ENCODE results near the gene OXA1L.
"Not testable (repeated sequence)": the region's sequence is repeated elsewhere in the genome, so short reads cannot be mapped to it uniquely, and the experiment has no call there.

OXA1L gene

DNA sequence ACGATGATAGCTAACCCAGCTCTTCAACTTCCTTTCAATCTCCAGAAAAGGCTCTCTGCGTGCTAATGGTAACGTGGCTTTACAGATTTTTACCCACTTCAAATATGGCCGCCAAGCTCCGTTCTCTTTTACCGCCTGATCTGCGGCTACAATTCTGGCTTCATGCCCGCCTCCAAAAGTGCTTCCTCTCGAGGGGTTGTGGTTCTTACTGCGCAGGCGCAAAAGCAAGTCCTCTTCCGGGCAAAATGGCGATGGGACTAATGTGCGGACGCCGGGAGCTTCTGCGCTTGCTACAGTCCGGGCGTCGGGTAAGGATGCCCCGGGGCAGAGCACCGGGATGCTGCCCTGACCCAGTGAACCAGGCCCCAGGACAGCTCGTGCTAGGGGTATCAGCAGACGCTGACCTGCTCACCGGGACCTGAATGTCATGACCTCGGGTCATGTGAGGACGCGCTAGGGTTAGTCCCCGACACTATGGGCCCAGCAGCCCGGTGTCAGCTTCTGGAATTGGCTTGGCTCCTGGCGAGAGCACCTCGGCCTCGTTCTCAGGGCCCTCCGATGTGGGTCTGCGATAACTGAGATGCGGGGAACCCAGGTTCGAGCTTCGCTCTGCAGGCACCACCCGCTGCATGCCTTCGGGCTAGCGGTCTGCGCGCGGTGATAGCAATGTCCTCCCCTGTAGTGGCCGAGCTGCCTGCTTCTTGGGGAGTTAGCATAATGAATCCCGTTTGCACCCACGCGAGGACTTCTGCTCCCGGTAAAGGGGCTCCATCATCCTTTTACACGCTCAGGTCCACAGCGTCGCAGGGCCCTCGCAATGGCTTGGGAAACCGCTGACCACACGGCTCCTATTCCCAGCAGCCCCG, at the start of gene OXA1L:
OXA1L (plus strand) TSS at position 232 of the 866 bp plus-strand sequence; CDS start at position 246, 14 bp downstream.
- peak; percentile 95 to 99 (median 99) for DNase-seq

DNA sequence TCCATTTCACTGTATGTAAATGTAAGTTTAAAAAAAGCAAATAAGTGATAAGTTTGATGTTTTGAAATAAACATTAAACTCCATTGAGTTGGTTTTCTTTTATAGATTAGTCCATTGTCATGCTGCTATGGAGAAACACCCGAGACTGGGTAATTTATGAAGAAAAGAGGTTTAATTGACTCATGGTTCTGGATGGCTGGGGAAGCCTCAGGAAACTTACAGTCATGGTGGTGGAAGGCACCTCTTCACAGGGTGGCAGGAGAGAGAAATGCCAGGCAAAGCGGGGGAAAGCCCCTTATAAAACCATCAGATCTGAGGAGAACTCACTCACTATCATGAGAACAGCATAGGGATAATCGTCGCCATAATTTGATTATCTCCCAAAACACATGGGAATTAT, 48.4 kb upstream of the OXA1L start:
- DNase-seq: no peak

DNA sequence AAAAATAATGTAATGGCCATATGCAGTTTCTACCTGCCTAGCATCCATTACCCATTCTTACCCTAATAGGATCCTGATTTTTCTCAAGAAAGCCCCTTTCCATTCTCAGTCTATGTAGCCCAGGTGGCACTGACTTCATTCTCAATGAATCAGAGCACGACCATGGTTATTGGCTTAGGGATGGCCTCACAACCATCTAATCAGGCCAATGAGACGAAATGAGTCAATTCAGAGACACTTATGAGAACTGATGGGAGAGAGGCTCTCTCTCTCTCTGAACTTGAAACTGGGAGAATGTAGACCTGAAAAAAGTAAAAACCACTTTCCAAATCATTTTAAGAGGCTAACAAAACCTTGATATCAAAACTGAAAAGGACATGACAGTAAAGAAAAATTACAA, 45.3 kb upstream of the OXA1L start:
- no peak for DNase-seq

DNA sequence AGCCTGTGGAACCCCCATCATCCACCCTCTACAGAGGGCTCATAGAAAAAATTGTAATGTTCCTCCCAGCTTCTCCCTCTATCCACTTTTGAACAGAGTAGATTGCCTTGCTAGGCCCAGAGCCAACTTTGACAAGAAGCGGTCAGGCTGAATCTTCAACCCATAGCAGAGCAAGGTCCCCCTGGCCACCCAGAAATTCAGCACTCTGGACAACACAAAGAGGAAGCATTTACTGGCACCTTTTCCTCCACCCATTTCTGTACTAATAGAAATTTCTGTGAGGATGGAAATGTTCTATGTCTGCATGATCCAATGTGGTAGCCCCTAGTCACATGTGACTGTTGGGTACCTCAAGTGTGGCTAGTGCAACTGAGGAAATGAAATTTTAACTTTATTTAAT, 42.7 kb upstream of the OXA1L start:
- no peak for DNase-seq

DNA sequence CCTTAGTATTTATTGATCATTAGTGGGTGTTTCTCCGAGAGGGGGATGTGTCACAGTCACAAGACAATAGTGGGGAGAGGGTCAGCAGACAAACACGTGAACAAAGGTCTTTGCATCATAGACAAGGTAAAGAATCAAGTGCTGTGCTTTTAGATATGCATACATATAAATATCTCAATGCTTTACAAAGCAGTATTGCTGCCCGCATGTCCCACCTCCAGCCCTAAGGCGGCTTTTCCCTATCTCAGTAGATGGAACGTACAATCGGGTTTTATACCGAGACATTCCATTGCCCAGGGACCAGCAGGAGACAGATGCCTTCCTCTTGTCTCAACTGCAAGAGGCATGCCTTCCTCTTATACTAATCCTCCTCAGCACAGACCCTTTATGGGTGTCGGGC, 41.6 kb upstream of the OXA1L start:
- DNase-seq: not testable (repeated sequence)

DNA sequence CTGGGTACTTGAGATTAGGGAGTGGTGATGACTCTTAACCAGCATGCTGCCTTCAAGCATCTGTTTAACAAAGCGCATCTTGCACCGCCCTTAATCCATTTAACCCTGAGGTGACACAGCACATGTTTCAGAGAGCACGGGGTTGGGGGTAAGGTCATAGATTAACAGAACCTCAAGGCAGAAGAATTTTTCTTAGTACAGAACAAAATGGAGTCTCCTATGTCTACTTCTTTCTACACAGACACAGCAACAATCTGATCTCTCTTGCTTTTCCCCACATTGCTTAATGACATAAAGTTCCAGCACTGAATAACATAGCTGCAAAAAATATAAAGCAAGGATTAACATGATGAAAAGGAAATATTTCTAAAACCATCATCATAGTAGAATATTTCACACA, 41.1 kb upstream of the OXA1L start:
- not testable (repeated sequence) for DNase-seq

DNA sequence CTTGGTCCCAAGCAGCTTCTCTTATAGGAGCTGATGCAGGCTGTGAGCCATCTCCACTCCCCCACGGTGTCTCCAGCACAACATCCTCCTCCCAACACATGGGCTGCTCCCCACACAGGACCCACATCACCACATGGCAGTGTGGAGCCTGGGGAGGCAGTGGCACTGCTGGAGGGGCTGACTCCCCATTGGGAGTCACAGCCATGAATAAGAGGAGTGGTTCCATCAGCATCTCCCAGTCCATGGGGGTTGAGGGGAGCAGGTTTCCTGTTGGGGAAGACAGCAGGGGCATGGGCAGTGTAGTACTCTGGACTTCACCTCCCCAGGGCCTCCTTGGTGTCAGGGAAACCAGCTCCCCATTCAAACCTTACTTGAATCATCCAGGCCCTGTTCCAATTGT, 40.5 kb upstream of the OXA1L start:
- DNase-seq: no peak

DNA sequence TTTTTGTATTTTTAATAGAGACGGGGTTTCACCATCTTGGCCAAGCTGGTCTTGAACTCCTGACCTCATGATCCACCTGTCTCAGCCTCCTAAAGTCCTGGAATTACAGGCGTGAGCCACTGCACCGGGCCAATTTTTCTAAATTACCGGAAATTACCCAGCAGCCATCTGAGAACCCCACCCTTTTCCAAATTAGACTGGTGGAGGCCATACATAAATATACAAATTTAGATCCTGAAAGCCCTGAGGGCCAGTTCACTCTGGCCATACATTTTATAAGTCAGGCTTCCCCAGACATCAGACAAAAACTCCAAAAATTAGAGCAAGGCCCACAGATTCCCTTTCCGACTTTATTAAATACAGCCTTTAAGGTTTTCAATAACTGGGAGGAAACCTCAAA, 34.4 kb upstream of the OXA1L start:
- DNase-seq: not testable (repeated sequence)

DNA sequence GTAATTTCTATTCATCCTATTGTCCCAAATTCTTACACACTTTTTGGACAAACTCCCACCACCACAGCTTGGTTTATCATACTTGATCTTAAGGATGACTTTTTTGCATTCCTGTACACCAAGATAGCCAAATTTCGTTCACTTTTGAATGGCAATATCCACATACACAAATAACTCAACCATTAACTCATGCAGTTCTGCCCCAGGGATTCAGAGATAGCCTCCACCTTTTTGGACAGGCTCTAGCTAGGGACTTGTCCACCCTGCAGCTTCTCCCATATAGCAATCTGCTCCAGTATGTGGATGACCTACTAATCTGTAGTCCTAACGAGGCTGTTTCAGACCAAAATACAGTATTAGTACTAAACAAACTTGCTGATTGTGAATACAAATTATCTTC, 32.7 kb upstream of the OXA1L start:
- no peak for DNase-seq

DNA sequence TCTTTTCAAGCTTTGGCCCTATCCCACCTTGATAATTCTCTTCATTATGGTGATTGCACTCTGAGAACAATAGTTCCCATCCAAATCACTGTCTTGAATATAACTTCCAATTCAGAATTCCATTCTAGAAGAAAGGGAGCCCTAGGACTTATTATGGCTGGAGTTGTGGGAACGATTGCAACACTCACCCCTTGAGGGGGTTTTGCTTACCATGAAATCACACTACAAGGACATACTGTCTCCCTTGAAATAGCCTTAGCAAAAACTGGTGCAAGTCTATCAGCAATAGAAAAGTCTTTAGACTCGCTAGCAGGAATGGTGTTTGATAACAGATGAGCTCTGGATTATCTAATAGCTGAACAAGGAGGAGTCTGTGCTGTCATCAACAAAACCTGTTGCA, 31.4 kb upstream of the OXA1L start:
- no peak for DNase-seq

DNA sequence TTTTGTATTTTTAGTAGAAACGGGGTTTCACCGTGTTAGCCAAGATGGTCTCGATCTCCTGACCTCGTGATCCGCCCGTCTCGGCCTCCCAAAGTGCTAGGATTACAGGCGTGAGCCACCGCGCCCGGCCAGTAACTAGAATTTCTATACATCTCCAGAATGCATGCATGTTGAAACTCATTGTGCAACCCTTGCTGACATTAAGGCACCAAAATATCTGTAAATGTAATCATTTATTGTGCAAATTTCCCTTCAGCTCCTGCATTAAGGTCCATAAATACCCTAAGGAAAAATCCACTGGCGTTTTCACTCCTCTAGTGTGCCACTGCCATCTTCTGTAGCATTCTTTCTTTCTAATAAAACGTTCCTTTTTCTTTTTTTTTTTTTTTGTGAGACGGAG, 30.1 kb upstream of the OXA1L start:
- DNase-seq: not testable (repeated sequence)

DNA sequence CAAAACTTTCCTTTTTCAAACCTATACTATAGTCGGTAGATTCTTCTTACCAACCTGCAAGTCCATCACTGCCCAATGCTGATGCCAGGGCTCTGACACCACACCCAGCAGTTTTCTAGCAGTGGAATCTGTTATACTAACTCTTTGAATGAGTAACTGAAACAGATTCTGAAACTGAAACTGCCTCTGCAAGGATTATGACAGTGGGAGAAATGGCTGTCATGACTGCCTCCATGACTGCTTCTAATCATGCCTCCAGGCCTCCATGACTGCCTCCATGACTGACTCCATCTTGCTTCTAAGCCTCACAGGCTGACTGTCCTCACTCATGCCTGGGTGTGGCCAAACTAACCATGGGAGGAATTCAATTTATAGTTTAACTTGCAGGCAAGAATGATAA, 29.4 kb upstream of the OXA1L start:
- DNase-seq: no peak

DNA sequence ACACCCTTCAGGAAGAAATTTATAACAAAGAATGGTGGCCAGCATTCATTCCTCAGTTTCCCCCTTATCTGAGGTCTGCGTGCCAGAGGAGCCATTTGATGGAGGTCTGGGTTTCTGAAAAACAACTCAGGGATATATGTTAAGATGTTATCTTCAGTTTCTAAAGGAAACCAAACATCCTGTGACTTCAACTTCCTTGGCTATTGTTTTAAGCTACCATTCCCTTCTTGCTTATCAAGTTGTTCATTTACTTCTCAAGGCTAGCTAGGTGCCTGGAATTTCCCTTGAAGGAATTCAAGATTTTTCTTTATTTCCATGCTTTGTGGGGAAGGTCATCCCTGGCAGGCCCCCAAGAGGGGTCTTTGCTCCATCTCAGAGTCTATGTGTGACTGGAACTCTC, 27.1 kb upstream of the OXA1L start:
- DNase-seq: no peak

DNA sequence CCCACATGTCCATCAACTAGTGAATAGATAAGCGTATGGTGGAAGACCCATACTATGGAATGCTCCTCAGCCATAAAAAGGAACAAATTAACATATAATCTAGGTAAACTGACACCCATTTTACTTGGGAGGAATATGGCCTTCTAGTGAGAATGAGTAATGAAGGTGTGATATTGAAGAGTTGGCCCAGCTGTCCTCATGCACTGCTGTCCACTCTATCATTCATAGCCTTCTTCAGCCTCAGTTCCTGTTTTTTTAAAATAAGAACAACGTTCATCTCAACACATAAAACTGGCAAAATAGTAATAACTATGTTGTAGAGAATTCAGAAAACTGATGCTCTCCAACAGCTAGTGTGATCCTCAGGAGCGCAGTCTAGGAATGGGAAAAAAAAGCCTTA, 26.5 kb upstream of the OXA1L start:
- DNase-seq: no peak

DNA sequence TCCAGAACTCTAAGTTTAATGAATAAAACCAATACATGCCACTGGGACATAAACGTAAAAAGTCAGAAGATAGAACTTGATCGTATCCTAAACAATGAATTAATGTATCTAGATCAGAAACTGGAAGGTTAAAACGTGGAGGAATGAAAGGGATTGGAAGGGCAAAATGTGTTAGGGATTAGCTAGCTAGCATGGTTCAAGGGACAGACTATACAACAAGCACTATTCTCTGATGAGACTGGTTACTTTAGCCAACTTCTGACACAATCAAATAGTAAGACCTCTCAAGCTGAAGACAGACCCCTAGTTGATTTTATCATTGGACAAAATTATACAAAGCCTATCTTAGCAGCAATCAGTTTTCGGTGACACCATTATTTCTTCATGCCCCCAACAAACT, 18.7 kb upstream of the OXA1L start:
- DNase-seq: no peak

DNA sequence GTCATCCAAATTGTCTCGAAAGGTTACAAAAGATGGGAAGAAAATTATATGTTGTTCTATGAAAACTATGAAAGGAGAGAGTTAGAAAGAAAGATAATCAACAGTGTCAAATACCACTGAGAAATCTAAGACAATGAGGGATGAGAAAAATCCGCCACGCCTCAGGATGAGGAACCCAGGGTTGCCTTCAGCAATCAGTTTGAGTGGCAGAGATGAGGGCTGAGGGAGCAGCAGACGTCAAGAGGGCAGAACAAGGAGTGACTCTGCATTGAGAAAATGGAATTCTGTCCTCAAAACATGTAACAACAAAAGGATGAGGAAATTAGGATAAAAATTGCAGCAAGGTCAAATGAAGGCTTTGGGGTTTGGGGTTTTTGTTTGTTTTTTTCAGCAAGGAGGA, 18.3 kb upstream of the OXA1L start:
- no peak for DNase-seq

DNA sequence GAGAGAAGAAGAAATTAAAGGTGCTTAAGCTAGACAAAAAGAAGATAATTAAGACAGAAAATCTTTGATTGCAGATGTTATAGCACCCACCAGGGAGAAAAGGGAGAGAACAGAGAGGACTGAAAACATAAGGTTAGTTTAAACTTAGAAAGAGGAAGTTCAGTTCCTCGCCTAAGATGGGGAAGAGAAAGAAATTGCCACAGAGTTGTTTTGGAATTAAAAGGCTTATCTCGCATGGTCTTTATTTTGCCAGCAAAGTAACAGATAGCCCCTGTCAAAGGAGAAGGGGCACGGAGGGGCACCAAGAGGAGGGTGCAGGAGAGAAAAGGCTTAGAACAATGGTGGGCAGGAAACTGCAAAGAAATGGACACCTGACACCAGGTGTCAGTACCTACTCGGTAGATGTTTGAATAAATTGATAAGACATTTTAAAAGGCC, 17.8 kb upstream of the OXA1L start:
- DNase-seq: no peak

DNA sequence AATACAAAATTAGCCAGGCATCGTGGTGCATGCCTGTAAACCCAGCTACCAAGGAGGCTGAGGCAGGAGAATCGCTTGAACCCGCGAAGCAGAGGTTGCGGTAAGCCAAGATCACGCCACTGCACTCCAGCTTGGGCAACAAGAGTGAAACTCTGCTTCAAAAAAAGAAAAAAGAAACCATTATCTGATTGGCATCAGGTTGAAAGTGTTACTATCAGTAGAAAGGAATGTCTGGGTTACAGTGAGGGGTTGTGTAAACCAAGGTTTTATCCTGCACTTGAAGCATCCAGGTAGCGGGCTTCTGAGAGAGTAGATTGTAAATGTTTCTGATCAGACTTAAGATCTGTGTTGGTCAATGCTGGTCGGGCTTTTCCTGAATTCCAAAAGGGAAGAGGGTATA, 14.1 kb upstream of the OXA1L start:
- DNase-seq: no peak

DNA sequence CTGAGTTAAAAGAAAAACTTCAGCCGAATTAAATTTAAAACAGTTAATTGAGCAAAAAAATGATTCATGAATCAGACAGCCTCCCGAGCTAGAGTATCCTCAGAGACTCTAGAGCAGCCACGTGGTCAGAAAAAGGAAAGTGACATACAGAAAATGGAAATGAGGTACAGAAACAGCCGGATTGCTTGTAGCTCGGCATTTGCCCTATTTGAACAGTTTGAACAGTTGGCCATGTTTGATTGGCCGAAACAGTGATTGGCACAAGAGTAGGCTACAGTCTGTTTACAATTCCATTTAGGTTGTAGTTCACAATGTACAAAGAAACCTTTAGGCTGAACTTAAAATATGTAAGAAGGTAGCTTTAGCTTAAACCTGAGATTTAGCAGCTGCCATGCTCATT, 12.9 kb upstream of the OXA1L start:
- DNase-seq: no peak

DNA sequence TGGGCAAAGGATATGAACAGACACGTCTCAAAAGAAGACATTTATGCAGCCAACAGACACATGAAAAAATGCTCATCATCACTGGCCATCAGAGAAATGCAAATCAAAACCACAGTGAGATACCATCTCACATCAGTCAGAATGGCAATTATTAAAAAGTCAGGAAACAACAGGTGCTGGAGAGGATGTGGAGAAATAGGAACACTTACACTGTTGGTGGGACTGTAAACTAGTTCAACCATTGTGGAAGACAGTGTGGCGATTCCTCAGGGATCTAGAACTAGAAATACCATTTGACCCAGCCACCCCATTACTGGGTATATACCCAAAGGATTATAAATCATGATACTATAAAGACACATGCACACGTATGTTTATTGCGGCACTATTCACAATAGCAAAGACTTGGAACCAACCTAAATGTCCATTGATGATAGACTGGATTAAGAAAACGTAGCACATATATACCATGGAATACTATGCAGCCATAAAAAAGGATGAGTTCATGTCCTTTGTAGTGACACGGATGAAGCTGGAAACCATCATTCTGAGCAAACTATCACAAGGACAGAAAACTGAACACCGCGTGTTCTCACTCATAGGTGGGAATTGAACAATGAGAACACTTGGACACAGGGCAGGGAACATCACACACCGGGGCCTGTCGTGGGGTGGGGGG, 8.4 kb upstream of the OXA1L start:
- DNase-seq: not testable (repeated sequence)

DNA sequence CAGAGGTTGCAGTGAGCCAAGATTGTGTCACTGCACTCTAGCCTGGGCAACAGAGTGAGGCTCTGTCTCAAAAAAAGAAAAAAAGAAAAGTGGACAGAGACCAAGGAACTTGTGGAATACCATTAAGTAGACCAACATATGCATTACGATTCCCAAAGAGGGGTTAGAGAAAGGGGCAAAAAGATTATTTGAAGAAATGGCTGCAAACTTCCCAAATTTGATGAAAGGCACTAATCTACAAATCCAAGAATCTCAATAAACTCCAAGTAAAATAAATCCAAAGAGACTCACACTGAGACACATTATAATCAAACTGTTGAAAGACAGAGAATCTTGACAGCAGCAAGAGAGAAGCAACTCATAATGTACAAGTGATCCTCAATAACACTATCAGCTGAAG, 4.8 kb upstream of the OXA1L start:
- DNase-seq: no peak

DNA sequence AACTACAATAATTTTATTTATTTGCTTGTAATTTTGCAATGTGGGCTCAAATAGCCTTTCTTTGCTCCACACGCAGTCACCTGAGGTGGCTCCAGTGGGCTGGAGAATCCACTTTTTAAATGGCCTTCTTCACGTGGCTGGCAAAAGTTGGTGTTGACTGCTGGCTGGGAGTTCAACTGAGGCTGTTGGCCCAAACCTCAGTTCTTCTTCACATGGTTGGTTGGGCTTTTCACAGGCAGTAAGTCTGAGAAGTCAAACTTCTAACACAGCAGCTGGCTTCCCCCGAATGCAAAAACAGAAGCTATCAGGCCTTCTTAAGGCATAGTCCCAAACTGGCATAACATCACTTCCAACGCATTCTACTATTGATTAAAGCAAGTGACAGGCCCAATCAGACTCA, 2.1 kb upstream of the OXA1L start:
- DNase-seq: no peak

DNA sequence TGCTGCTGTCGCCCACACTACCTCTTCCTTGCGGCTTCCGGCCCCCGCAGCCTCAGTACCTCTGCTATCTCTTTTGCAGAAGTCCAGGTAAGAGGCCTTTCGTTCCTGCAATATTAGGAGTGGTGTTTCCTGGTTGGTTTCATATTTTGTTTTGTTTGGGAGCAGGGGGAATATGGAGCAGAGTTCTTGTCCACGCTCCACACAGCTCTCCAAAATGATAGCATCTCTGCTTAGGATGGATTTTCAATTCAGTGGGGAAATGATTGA, 768 bp downstream of the OXA1L start:
- DNase-seq: no peak

DNA sequence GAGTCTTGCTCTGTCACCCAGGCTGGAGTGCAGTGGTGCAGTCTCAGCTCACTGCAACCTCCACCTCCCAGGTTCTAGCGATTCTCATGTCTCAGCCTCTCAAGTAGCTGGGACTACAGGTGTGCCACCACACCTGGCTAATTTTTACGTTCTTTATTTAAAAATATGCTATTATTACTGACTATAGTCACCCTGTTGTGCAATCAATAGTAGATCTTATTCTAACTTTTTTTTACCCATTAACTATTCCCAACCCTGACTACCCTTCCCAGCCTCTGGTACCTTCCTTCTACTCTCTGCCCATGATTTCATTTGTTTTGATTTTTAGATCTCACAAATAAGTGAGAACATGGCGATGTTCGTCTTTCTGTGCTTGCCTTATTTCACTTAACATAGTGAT, 2.5 kb downstream of the OXA1L start:
- DNase-seq: no peak

DNA sequence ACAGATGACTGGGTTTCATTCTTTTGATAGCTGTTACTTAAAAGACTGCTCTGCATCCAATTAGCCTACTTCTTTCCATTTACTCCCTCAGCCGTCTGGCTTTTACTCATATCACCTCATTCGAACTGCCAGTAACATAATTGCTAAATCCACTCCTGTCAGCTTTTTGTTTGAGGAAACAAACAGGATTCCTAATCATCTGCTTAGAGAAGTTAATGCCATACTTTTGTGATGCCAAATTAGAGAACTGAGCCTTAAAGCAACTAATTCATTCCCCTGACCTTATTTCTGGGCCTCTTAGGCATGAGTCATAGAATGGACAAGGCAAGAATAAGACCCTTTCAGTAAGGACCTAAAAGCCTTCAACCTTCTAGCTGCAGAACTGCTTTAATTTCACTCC, 2.9 kb downstream of the OXA1L start:
- DNase-seq: no peak
